ENCODE data around the gene SULT1C4.

GRCh38 chr2:108401800-108402199, 24.0 kb downstream of the SULT1C4 start:
- no peak for TF ChIP-seq CTCF (conservative IDR thresholded peaks at IDR 0.05; ENCODE audit: low read length)
- no peak for TF ChIP-seq EZH2phosphoT487 (IDR thresholded peaks at IDR 0.05; ENCODE audit: borderline replicate concordance, low read depth, low read length)
